ENCODE data around the gene SORCS3. TPM values are rescaled to one million over a fixed set of nuclear protein-coding genes. Genes with fewer than 3 reads are reported as not detected.

SORCS3 gene
- total and polyA plus RNA-seq, 10 of the 15 experiments (the other 5 are each of a cell fraction or from before 2014, with no cell fraction given), result 0.01 to 0.04 (median 0.02) TPM; not detected in 7

- no peak for TF ChIP-seq E2F4 (IDR thresholded peaks at IDR 0.05; ENCODE audit: low read depth, low read length)
- TF ChIP-seq HDGF (IDR thresholded peaks at IDR 0.05), result no peak
- TF ChIP-seq HDAC2 (IDR thresholded peaks at IDR 0.05), result no peak
- no peak for TF ChIP-seq SREBF2 (IDR thresholded peaks at IDR 0.05; ENCODE audit: low read length)
- no peak for TF ChIP-seq BACH1 (IDR thresholded peaks at IDR 0.05; ENCODE audit: borderline replicate concordance)
- TF ChIP-seq POU2F2 (IDR thresholded peaks at IDR 0.05; ENCODE audit: borderline replicate concordance, low read depth, low read length), result no peak
- TF ChIP-seq BRCA1 (IDR thresholded peaks at IDR 0.05; ENCODE audit: low read depth, low read length), result no peak
Measured at GRCh38 chr10:105274556-105275070, 633.5 kb downstream of the SORCS3 start (continued).

- intact Hi-C loops (cut with micrococcal nuclease; ENCODE audit: unreplicated experiment), result no loop called here
Measured at GRCh38 chr10:105278439-105278838, 637.3 kb downstream of the SORCS3 start.

More at GRCh38 chr10:105278439-105278838, 637.3 kb downstream of the SORCS3 start:
- H3K27ac ChIP-seq (ENCODE audit: control insufficient read depth, insufficient read depth), result no peak overlapping the region
- ChIA-PET SMC1A (ENCODE audit: uncharacterized antibody, unreplicated experiment) (no interaction called here), CTCF (no interaction called here), POLR2A (no interaction called here), RAD21 (ENCODE audit: unreplicated experiment) (no interaction called here)
- DNase-seq (ENCODE audit: low read depth, low spot score) (no peak), ATAC-seq (no peak), FAIRE-seq (no peak)
- H3K36me3 ChIP-seq (ENCODE audit: control insufficient read depth in 2 of 2, insufficient read depth in 2 of 2, low read length in 1 of 2), result no peaks in the 10 kb centered on the region
- in situ Hi-C loops (cut with MboI), result no loop called here
- H3K4me2 ChIP-seq (ENCODE audit: control insufficient read depth, insufficient read depth), result no peak overlapping the region
- H4K20me1 ChIP-seq (ENCODE audit: control insufficient read depth, insufficient read depth), result no peaks in the 10 kb centered on the region
- no peak for TF ChIP-seq NRF1 (conservative IDR thresholded peaks at IDR 0.05; ENCODE audit: low read depth, low read length)
- H3K27me3 ChIP-seq (replicated peaks in 1 of 2; ENCODE audit: control insufficient read depth in 2 of 2, insufficient read depth in 2 of 2, low read length in 1 of 2), result no peaks in the 10 kb centered on the region
- no peaks in the 10 kb centered on the region for H3K79me2 ChIP-seq (ENCODE audit: control insufficient read depth, insufficient read depth, low read length)
- no peaks in the 10 kb centered on the region for H3K4me1 ChIP-seq (ENCODE audit: control insufficient read depth, insufficient read depth, low read length)
- no peak overlapping the region for H3K4me3 ChIP-seq
- H3K9ac ChIP-seq (ENCODE audit: control insufficient read depth, insufficient read depth, low read length), result no peak overlapping the region
- no peak overlapping the region for H2AFZ ChIP-seq (ENCODE audit: control insufficient read depth, low read depth, low read length)
- WGBS (ENCODE audit: insufficient coverage, insufficient replicate concordance, low lambda C conversion rate, missing lambda C conversion rate), result 67% methylated on average over 7 of the region's 7 CpGs
- H3K9me3 ChIP-seq (replicated peaks; ENCODE audit: control insufficient read depth, insufficient read depth, low read length), result no peaks in the 10 kb centered on the region
- BruUV-seq (replicated peaks), result no TSS peak

All from GM12878 (cell line).